ENCODE results near the gene LRRC75A.
"Not testable (repeated sequence)": the region's sequence is repeated elsewhere in the genome, so short reads cannot be mapped to it uniquely, and the experiment has no call there.

Gene LRRC75A

GRCh38 chr17:16491703-16492612, at the start of gene LRRC75A:
Gene LRRC75A, minus strand, starts transcription at chr17:16492193. Its CDS starts 203 bp downstream, at chr17:16491990.
- peak; percentile 81 for DNase-seq (ENCODE audit: low read depth)
- Histone ChIP-seq H3K4me3 (ENCODE audit: low read length) (peak within 1 kb of the TSS; percentile 69), H3K27me3 (replicated peaks; ENCODE audit: control insufficient read depth, insufficient read depth, low read length) (peaks cover 28% of the 10 kb centered on the region)

DNA sequence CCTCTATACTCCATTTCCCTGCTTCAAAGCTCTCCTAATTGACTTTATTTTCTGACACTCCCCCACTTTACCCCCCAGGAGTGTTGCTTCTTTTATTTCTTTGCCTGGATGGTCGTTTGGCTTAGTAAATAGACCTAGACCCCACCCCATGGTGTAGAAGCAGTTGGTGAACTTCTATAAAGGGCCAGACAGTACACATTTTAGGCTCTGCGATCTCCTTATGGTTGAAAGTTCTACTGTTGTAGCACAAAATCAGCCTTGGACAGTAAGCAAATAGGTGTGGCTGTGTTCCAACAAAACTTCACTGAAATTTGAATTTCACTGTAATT, 45.1 kb upstream of the LRRC75A start:
- H3K27me3 ChIP-seq (replicated peaks; ENCODE audit: control insufficient read depth, insufficient read depth, low read length): no peaks in the 10 kb centered on the region
- H3K36me3 ChIP-seq (ENCODE audit: control insufficient read depth, insufficient read depth, low read length, severe bottlenecking): no peaks in the 10 kb centered on the region
- H3K4me3 ChIP-seq (ENCODE audit: low read length): no peak overlapping the region
- H3K4me1 ChIP-seq (ENCODE audit: control insufficient read depth, insufficient read depth, low read length): peaks cover 6% of the 10 kb centered on the region
- no peak for DNase-seq (ENCODE audit: low read depth)
- no peak overlapping the region for H3K9ac ChIP-seq (ENCODE audit: low read length)
- peaks cover 6% of the 10 kb centered on the region for H3K9me3 ChIP-seq (ENCODE audit: control insufficient read depth, low read length)

More at GRCh38 chr17:16491703-16492612, at the start of gene LRRC75A:
- no peaks in the 10 kb centered on the region for H3K36me3 ChIP-seq (ENCODE audit: control insufficient read depth, insufficient read depth, low read length, severe bottlenecking)
- H3K9me3 ChIP-seq (ENCODE audit: control insufficient read depth, low read length): no peaks in the 10 kb centered on the region
- H3K9ac ChIP-seq (ENCODE audit: low read length): peak within 1 kb of the TSS; percentile 56
- peaks cover 11% of the 10 kb centered on the region for H3K4me1 ChIP-seq (ENCODE audit: control insufficient read depth, insufficient read depth, low read length)

DNA sequence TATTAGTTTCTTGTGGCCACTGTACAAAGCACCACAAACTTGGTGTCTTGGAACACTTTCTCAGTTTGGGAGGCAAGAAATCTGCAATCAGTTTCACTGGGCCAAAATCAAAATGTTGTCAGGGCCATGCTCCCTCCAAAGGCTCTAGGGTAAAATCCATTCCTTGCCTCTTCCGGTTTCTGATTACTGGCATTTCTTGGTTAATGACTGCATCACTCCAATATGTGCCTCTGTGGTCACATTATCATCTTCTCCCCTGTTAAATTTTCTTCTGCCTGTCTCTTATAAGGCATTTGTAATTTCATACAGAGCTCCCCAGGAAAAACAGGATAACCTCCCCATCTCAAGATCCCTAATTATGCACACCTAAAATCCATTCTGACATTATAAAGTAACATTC, 42.2 kb upstream of the LRRC75A start:
- no peak overlapping the region for H3K4me3 ChIP-seq (ENCODE audit: low read length)
- no peaks in the 10 kb centered on the region for H3K9me3 ChIP-seq (ENCODE audit: control insufficient read depth, low read length)
- H3K27me3 ChIP-seq (replicated peaks; ENCODE audit: control insufficient read depth, insufficient read depth, low read length): peaks cover 11% of the 10 kb centered on the region
- H3K9ac ChIP-seq (ENCODE audit: low read length): no peak overlapping the region
- no peaks in the 10 kb centered on the region for H3K36me3 ChIP-seq (ENCODE audit: control insufficient read depth, insufficient read depth, low read length, severe bottlenecking)
- peaks cover 6% of the 10 kb centered on the region for H3K4me1 ChIP-seq (ENCODE audit: control insufficient read depth, insufficient read depth, low read length)
- no peak for DNase-seq (ENCODE audit: low read depth)

- H3K36me3 ChIP-seq (ENCODE audit: control insufficient read depth, insufficient read depth, low read length, severe bottlenecking): no peaks in the 10 kb centered on the region
- peaks cover 33% of the 10 kb centered on the region for H3K27me3 ChIP-seq (replicated peaks; ENCODE audit: control insufficient read depth, insufficient read depth, low read length)
- H3K9me3 ChIP-seq (ENCODE audit: control insufficient read depth, low read length): peaks cover 5% of the 10 kb centered on the region
- H3K4me1 ChIP-seq (ENCODE audit: control insufficient read depth, insufficient read depth, low read length): peaks cover 5% of the 10 kb centered on the region
- H3K9ac ChIP-seq (ENCODE audit: low read length): no peak overlapping the region
- DNase-seq (ENCODE audit: low read depth): no peak
- no peak overlapping the region for H3K4me3 ChIP-seq (ENCODE audit: low read length)
These were observed 37.9 kb upstream of the LRRC75A start for GRCh38 chr17:16529906-16530305.

- peaks cover 5% of the 10 kb centered on the region for H3K9me3 ChIP-seq (ENCODE audit: control insufficient read depth, low read length)
- no peak overlapping the region for H3K4me3 ChIP-seq (ENCODE audit: low read length)
- H3K4me1 ChIP-seq (ENCODE audit: control insufficient read depth, insufficient read depth, low read length): peaks cover 10% of the 10 kb centered on the region
- H3K36me3 ChIP-seq (ENCODE audit: control insufficient read depth, insufficient read depth, low read length, severe bottlenecking): no peaks in the 10 kb centered on the region
- no peak overlapping the region for H3K9ac ChIP-seq (ENCODE audit: low read length)
- DNase-seq (ENCODE audit: low read depth): no peak
- H3K27me3 ChIP-seq (replicated peaks; ENCODE audit: control insufficient read depth, insufficient read depth, low read length): peaks cover 33% of the 10 kb centered on the region
These were observed 35.3 kb upstream of the LRRC75A start for GRCh38 chr17:16527298-16527697.

GRCh38 chr17:16525556-16525955, 33.6 kb upstream of the LRRC75A start:
- H3K4me3 ChIP-seq (ENCODE audit: low read length); H3K9ac ChIP-seq (ENCODE audit: low read length); H3K9me3 ChIP-seq (ENCODE audit: control insufficient read depth, low read length); H3K36me3 ChIP-seq (ENCODE audit: control insufficient read depth, insufficient read depth, low read length, severe bottlenecking); DNase-seq (ENCODE audit: low read depth): not testable (repeated sequence)
- Histone ChIP-seq H3K27me3 (replicated peaks; ENCODE audit: control insufficient read depth, insufficient read depth, low read length) (peaks cover 29% of the 10 kb centered on the region), H3K4me1 (ENCODE audit: control insufficient read depth, insufficient read depth, low read length) (peaks cover 13% of the 10 kb centered on the region)

DNA sequence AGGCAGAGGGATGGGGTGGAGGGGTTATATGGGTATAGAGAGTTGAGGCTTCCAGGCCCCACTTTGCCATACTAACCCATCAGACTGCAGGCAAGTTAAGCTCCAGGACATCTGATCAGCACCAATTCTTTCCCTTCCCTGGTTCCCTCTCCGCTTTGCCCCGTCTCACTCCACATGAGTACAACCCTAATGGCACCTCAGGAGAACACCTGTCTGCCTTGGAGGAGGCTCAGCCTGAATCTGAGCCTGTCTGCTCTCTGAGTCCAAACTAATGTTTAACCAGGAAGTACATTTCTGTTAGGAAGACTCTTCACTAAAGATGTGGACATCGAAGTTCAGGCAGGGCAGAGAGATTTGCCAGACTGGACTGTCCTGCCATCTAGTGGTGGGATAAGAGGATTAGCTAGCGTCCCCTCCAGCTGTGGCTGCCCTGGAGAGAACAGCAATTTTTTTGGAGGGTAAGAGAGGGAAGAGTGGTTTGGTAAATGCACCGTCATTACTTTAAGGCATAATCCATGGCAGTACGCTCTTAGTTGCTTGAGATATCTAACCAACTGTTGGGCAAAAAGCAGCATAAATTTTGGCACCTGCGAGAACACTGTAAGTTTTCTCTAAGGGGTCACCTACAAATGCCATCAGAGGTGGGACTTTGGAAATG, 29.2 kb upstream of the LRRC75A start:
- H3K9me3 ChIP-seq (ENCODE audit: control insufficient read depth, low read length): no peaks in the 10 kb centered on the region
- peaks cover 23% of the 10 kb centered on the region for H3K4me1 ChIP-seq (ENCODE audit: control insufficient read depth, insufficient read depth, low read length)
- no peak overlapping the region for H3K4me3 ChIP-seq (ENCODE audit: low read length)
- peak overlapping the region; percentile 32 for H3K9ac ChIP-seq (ENCODE audit: low read length)
- H3K27me3 ChIP-seq (replicated peaks; ENCODE audit: control insufficient read depth, insufficient read depth, low read length): no peaks in the 10 kb centered on the region
- no peaks in the 10 kb centered on the region for H3K36me3 ChIP-seq (ENCODE audit: control insufficient read depth, insufficient read depth, low read length, severe bottlenecking)
- peak; percentile 94 for DNase-seq (ENCODE audit: low read depth)

- H3K4me3 ChIP-seq (ENCODE audit: low read length): no peak overlapping the region
- no peaks in the 10 kb centered on the region for H3K36me3 ChIP-seq (ENCODE audit: control insufficient read depth, insufficient read depth, low read length, severe bottlenecking)
- DNase-seq (ENCODE audit: low read depth): no peak
- no peaks in the 10 kb centered on the region for H3K9me3 ChIP-seq (ENCODE audit: control insufficient read depth, low read length)
- H3K4me1 ChIP-seq (ENCODE audit: control insufficient read depth, insufficient read depth, low read length): peaks cover 14% of the 10 kb centered on the region
- H3K27me3 ChIP-seq (replicated peaks; ENCODE audit: control insufficient read depth, insufficient read depth, low read length): no peaks in the 10 kb centered on the region
- no peak overlapping the region for H3K9ac ChIP-seq (ENCODE audit: low read length)
These were observed 27.0 kb upstream of the LRRC75A start for GRCh38 chr17:16519021-16519420.

DNA sequence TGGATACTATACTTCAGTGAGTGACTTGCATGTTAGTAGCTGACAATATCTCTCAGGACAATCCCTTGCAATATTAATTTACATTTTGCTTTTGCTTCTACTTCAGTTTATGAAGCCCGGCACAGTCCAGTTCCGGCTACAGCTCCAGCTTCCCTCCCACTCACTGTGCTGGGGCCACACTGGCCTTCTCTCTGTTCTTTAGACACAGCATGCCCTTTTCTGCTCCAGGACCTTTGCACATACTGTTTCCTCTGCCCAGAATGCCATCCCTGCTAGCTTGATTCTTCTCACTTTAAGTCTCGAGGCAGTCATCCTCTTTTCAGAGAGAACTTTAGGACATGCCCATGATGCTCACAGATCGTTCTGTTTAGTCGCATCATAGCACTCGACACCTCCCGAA, 25.5 kb upstream of the LRRC75A start:
- no peaks in the 10 kb centered on the region for H3K27me3 ChIP-seq (replicated peaks; ENCODE audit: control insufficient read depth, insufficient read depth, low read length)
- DNase-seq (ENCODE audit: low read depth): no peak
- no peaks in the 10 kb centered on the region for H3K36me3 ChIP-seq (ENCODE audit: control insufficient read depth, insufficient read depth, low read length, severe bottlenecking)
- H3K9me3 ChIP-seq (ENCODE audit: control insufficient read depth, low read length): no peaks in the 10 kb centered on the region
- H3K9ac ChIP-seq (ENCODE audit: low read length): no peak overlapping the region
- no peak overlapping the region for H3K4me3 ChIP-seq (ENCODE audit: low read length)
- peaks cover 15% of the 10 kb centered on the region for H3K4me1 ChIP-seq (ENCODE audit: control insufficient read depth, insufficient read depth, low read length)

DNA sequence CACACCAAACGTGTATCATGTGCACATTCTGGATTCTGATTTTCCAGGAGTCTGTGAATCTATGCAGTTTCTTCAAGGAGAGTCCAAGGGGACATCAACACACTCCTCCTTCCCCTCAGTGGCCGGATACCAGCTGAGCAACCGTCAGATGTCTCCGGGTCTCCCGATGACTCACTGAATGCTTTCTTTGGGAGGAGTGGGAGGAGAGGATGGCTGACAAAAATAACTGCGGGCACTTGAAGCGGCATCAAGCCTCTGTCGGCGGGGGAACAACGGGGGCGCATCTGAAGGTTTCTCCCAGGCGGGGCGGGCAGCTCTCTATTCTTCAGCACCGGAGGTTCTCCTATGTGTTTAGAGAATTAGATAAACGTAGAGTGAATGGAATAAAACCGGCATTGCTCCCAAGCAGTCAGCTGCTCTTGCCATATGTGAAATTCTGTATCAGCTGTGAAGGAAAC, 24.6 kb upstream of the LRRC75A start:
- H3K4me1 ChIP-seq (ENCODE audit: control insufficient read depth, insufficient read depth, low read length): peaks cover 18% of the 10 kb centered on the region
- H3K9ac ChIP-seq (ENCODE audit: low read length): peak overlapping the region; percentile 65
- peak; percentile 83 for DNase-seq (ENCODE audit: low read depth)
- no peaks in the 10 kb centered on the region for H3K27me3 ChIP-seq (replicated peaks; ENCODE audit: control insufficient read depth, insufficient read depth, low read length)
- H3K36me3 ChIP-seq (ENCODE audit: control insufficient read depth, insufficient read depth, low read length, severe bottlenecking): no peaks in the 10 kb centered on the region
- H3K4me3 ChIP-seq (ENCODE audit: low read length): peak overlapping the region; percentile 73
- no peaks in the 10 kb centered on the region for H3K9me3 ChIP-seq (ENCODE audit: control insufficient read depth, low read length)

- Histone ChIP-seq H3K36me3 (ENCODE audit: control insufficient read depth, insufficient read depth, low read length, severe bottlenecking) (no peaks in the 10 kb centered on the region), H3K4me1 (ENCODE audit: control insufficient read depth, insufficient read depth, low read length) (peaks cover 15% of the 10 kb centered on the region), H3K27me3 (replicated peaks; ENCODE audit: control insufficient read depth, insufficient read depth, low read length) (no peaks in the 10 kb centered on the region), H3K9ac (ENCODE audit: low read length) (no peak overlapping the region), H3K9me3 (ENCODE audit: control insufficient read depth, low read length) (no peaks in the 10 kb centered on the region), H3K4me3 (ENCODE audit: low read length) (no peak overlapping the region)
- DNase-seq (ENCODE audit: low read depth): no peak
These were observed 23.9 kb upstream of the LRRC75A start for GRCh38 chr17:16515933-16516332.
